ENCODE measurements around the gene IGFN1. TPM values are rescaled to one million over a fixed set of nuclear protein-coding genes. Genes with fewer than 3 reads are reported as not detected.

IGFN1 gene
- total and polyA plus RNA-seq, 10 of the 15 experiments (the other 5 are each of a cell fraction or from before 2014, with no cell fraction given) = not detected

DNA sequence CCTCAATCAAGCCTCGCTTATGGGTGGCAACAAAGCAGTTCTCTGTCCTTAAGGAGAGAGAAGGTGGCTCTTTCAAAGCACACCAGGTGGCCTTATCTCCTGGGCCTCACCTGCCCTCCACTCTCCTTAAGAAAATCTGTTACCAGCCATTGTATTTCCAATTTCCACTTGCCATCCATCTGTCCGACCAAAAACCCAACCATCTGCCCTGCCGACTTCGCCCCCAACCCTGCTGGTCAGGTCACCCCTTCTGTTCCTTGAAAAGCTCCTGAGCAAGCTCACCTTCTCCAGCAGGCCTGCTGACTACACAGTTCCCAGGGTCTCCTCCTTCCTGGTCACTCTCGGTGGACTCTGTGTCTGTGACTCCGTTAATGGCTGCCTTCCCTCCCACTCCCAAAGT is 619 bp upstream of the IGFN1 start (continued):
- TF ChIP-seq, protein P1, sequence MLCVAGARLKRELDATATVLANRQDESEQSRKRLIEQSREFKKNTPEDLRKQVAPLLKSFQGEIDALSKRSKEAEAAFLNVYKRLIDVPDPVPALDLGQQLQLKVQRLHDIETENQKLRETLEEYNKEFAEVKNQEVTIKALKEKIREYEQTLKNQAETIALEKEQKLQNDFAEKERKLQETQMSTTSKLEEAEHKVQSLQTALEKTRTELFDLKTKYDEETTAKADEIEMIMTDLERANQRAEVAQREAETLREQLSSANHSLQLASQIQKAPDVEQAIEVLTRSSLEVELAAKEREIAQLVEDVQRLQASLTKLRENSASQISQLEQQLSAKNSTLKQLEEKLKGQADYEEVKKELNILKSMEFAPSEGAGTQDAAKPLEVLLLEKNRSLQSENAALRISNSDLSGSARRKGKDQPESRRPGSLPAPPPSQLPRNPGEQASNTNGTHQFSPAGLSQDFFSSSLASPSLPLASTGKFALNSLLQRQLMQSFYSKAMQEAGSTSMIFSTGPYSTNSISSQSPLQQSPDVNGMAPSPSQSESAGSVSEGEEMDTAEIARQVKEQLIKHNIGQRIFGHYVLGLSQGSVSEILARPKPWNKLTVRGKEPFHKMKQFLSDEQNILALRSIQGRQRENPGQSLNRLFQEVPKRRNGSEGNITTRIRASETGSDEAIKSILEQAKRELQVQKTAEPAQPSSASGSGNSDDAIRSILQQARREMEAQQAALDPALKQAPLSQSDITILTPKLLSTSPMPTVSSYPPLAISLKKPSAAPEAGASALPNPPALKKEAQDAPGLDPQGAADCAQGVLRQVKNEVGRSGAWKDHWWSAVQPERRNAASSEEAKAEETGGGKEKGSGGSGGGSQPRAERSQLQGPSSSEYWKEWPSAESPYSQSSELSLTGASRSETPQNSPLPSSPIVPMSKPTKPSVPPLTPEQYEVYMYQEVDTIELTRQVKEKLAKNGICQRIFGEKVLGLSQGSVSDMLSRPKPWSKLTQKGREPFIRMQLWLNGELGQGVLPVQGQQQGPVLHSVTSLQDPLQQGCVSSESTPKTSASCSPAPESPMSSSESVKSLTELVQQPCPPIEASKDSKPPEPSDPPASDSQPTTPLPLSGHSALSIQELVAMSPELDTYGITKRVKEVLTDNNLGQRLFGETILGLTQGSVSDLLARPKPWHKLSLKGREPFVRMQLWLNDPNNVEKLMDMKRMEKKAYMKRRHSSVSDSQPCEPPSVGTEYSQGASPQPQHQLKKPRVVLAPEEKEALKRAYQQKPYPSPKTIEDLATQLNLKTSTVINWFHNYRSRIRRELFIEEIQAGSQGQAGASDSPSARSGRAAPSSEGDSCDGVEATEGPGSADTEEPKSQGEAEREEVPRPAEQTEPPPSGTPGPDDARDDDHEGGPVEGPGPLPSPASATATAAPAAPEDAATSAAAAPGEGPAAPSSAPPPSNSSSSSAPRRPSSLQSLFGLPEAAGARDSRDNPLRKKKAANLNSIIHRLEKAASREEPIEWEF (IDR thresholded peaks at IDR 0.05; ENCODE audit: insufficient replicate concordance, low read depth, low read length) = no peak

DNA sequence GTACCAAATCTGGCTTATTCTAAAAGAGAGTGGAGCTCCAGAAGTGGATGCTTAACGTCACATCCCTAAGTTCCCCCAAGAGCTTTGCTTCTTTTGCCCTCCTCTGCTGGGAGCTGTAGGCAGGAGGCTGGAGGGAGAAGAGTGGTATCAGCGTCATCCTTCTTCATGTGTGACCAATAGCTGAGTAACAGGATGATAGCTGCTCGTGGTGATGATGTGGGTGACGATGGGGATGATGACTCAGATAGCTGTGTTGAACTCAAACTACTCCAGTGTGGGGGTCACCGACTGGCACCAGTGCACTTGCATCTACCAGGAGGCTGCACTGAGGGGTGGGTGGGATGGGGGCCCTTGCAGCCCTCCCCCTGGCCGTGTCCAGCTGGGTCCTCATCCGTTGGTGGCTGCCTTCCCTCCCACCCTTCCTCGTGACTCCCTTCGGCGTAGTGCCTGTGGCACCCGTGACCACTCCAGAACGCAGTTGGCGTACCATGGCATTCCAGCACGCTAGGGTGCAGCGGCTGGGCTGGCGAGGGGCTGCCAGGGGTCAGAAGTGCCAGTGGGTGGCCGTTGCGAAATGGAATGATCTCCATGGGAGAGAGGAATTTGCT is 1.1 kb downstream of the IGFN1 start:
- Histone ChIP-seq H3K27ac (ENCODE audit: control insufficient read depth, insufficient read depth) (no peak overlapping the region), H3K9ac (ENCODE audit: control insufficient read depth, insufficient read depth, low read length) (no peak overlapping the region), H3K4me1 (ENCODE audit: control insufficient read depth, insufficient read depth, low read length) (no peaks in the 10 kb centered on the region), H4K20me1 (ENCODE audit: control insufficient read depth, insufficient read depth) (no peaks in the 10 kb centered on the region), H3K36me3 (ENCODE audit: control insufficient read depth in 2 of 2, insufficient read depth in 2 of 2, low read length in 1 of 2) (no peaks in the 10 kb centered on the region), H3K4me3 (no peak overlapping the region), H2AFZ (ENCODE audit: control insufficient read depth, low read depth, low read length) (no peak overlapping the region), H3K9me3 (replicated peaks; ENCODE audit: control insufficient read depth, insufficient read depth, low read length) (no peaks in the 10 kb centered on the region), H3K4me2 (ENCODE audit: control insufficient read depth, insufficient read depth) (no peak overlapping the region), H3K27me3 (replicated peaks in 1 of 2; ENCODE audit: control insufficient read depth in 2 of 2, insufficient read depth in 2 of 2, low read length in 1 of 2) (peaks cover 0 to 7% of the 10 kb centered on the region in 2 experiments), H3K79me2 (ENCODE audit: control insufficient read depth, insufficient read depth, low read length) (no peaks in the 10 kb centered on the region)
- in situ Hi-C loops (cut with MboI) (no loop called here), intact Hi-C loops (cut with micrococcal nuclease; ENCODE audit: unreplicated experiment) (no loop called here)
- no peak for DNase-seq (ENCODE audit: low read depth, low spot score)
- ChIA-PET CTCF (no interaction called here), SMC1A (ENCODE audit: uncharacterized antibody, unreplicated experiment) (no interaction called here), POLR2A (no interaction called here), RAD21 (ENCODE audit: unreplicated experiment) (no interaction called here)
- 18% methylated on average over 18 of the region's 18 CpGs for WGBS (ENCODE audit: insufficient coverage, insufficient replicate concordance, low lambda C conversion rate, missing lambda C conversion rate)
- no peak for FAIRE-seq
- no TSS peak for BruUV-seq (replicated peaks)
- ATAC-seq = no peak
- TF ChIP-seq MEF2B (IDR thresholded peaks at IDR 0.05; ENCODE audit: partially characterized antibody, poor library complexity, severe bottlenecking) (no peak), SREBF2 (IDR thresholded peaks at IDR 0.05; ENCODE audit: low read length) (no peak), ZNF622 (IDR thresholded peaks at IDR 0.05) (no peak), MYC (IDR thresholded peaks at IDR 0.05; ENCODE audit: insufficient read depth, insufficient read length, insufficient replicate concordance, low read length, severe bottlenecking) (no peak), RAD51 (IDR thresholded peaks at IDR 0.05) (no peak), NFIC (IDR thresholded peaks at IDR 0.05; ENCODE audit: low read depth, low read length) (no peak), RUNX3 (IDR thresholded peaks at IDR 0.05; ENCODE audit: low read length) (no peak), NFXL1 (IDR thresholded peaks at IDR 0.05; ENCODE audit: borderline replicate concordance) (no peak), ATF7 (IDR thresholded peaks at IDR 0.05; ENCODE audit: low read depth) (no peak), DPF2 (IDR thresholded peaks at IDR 0.05) (no peak), POU2F2 (IDR thresholded peaks at IDR 0.05; ENCODE audit: borderline replicate concordance, low read depth, low read length) (no peak)
- TF ChIP-seq, protein P2, sequence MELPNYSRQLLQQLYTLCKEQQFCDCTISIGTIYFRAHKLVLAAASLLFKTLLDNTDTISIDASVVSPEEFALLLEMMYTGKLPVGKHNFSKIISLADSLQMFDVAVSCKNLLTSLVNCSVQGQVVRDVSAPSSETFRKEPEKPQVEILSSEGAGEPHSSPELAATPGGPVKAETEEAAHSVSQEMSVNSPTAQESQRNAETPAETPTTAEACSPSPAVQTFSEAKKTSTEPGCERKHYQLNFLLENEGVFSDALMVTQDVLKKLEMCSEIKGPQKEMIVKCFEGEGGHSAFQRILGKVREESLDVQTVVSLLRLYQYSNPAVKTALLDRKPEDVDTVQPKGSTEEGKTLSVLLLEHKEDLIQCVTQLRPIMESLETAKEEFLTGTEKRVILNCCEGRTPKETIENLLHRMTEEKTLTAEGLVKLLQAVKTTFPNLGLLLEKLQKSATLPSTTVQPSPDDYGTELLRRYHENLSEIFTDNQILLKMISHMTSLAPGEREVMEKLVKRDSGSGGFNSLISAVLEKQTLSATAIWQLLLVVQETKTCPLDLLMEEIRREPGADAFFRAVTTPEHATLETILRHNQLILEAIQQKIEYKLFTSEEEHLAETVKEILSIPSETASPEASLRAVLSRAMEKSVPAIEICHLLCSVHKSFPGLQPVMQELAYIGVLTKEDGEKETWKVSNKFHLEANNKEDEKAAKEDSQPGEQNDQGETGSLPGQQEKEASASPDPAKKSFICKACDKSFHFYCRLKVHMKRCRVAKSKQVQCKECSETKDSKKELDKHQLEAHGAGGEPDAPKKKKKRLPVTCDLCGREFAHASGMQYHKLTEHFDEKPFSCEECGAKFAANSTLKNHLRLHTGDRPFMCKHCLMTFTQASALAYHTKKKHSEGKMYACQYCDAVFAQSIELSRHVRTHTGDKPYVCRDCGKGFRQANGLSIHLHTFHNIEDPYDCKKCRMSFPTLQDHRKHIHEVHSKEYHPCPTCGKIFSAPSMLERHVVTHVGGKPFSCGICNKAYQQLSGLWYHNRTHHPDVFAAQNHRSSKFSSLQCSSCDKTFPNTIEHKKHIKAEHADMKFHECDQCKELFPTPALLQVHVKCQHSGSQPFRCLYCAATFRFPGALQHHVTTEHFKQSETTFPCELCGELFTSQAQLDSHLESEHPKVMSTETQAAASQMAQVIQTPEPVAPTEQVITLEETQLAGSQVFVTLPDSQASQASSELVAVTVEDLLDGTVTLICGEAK (IDR thresholded peaks at IDR 0.05; ENCODE audit: borderline replicate concordance) = no peak

All from GM12878 (cell line).